ENCODE results near the gene ALMS1. TPM values are rescaled to one million over a fixed set of nuclear protein-coding genes. Genes with fewer than 3 reads are reported as not detected.
"Not testable (repeated sequence)": the region's sequence is repeated elsewhere in the genome, so short reads cannot be mapped to it uniquely, and the experiment has no call there.

Gene ALMS1
- total RNA-seq, 3 donors from 2014 or later (not counting 1 experiment from before 2014, with no cell fraction given), result 22.9 to 33.8 (median 26.9) TPM

DNA sequence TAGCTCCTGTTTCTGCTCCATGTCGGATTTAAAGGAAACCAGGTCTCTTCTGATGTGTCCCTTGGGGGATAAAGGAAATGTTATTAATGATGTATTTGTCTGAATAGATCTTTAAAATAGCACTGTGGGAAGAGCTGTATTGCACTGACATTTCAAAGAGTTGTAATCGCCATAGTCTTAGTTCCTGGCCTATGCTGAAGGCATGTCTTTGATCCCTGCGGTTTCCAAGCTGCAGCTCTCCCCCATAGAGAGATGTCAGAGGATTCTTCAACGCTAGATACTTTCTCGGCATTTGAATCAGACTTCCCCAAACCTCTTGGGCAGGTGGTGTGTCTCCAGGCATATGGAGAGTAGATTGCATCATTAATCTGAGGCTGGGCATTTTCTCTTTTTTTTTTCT is 216.1 kb downstream of the ALMS1 start:
- no peaks in the 10 kb centered on the region for H3K36me3 Mint-ChIP-seq
- intact Hi-C loops (cut with micrococcal nuclease), result no loop called here

DNA sequence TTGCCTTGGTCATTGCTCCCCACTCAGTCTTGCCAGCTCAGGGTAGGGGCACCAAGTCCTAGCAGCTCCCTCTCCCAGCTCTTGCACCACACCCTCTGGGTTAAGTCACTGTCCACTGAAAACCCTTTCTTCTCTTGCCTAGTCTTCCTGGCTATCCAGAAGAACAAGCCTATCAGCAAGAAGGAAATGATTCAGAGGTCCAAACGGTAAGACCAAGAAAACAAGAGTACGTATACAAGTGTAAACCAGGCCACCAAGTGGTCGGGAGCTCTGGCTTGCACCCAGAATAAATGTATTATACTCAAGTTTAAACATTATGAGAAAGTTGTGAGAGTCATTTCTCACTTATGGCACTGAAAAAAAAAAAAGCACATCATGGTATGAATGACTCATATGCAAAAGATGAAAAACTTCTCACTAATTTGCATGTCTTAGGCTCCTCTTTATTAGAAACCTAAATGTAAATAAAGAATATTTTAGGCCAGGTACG is 217.5 kb downstream of the ALMS1 start:
- H3K27ac Mint-ChIP-seq; H3K9me3 Mint-ChIP-seq; H3K27me3 ChIP-seq (ENCODE audit: control insufficient read depth, insufficient read depth, low read length); H3K27me3 Mint-ChIP-seq (ENCODE audit: low read depth in 2 of 2); H3K4me1 ChIP-seq (ENCODE audit: control insufficient read depth, insufficient read depth, low read length); intact Hi-C loops (cut with micrococcal nuclease); H3K27ac ChIP-seq (ENCODE audit: low read length); DNase-seq; H3K4me3 Mint-ChIP-seq; H3K9me3 ChIP-seq (ENCODE audit: control insufficient read depth, insufficient read depth, low read length); H3K4me1 Mint-ChIP-seq; ATAC-seq; H3K36me3 Mint-ChIP-seq; H3K4me3 ChIP-seq (ENCODE audit: low read length): not testable (repeated sequence)
- 79% methylated on average over 4 of the region's 4 CpGs for WGBS (ENCODE audit: insufficient coverage)
- H3K36me3 ChIP-seq (ENCODE audit: control insufficient read depth, insufficient read depth, low read length), result peaks cover 14% of the 10 kb centered on the region

More for the DNA sequence above, 216.1 kb downstream of the ALMS1 start:
- no peak for ATAC-seq
- Mint-ChIP-seq H3K27me3 (ENCODE audit: low read depth in 2 of 2) (no peaks in the 10 kb centered on the region), H3K4me3 (no peak overlapping the region), H3K27ac (no peak overlapping the region), H3K4me1 (no peaks in the 10 kb centered on the region), H3K9me3 (no peaks in the 10 kb centered on the region)
- Histone ChIP-seq H3K27ac (ENCODE audit: low read length) (no peak overlapping the region), H3K9me3 (ENCODE audit: control insufficient read depth, insufficient read depth, low read length) (no peaks in the 10 kb centered on the region), H3K4me1 (ENCODE audit: control insufficient read depth, insufficient read depth, low read length) (no peaks in the 10 kb centered on the region), H3K4me3 (ENCODE audit: low read length) (no peak overlapping the region), H3K36me3 (ENCODE audit: control insufficient read depth, insufficient read depth, low read length) (peaks cover 14% of the 10 kb centered on the region), H3K27me3 (ENCODE audit: control insufficient read depth, insufficient read depth, low read length) (no peaks in the 10 kb centered on the region)
- WGBS (ENCODE audit: insufficient coverage), result 95% methylated on average over 5 of the region's 5 CpGs
- TF ChIP-seq, protein P1, sequence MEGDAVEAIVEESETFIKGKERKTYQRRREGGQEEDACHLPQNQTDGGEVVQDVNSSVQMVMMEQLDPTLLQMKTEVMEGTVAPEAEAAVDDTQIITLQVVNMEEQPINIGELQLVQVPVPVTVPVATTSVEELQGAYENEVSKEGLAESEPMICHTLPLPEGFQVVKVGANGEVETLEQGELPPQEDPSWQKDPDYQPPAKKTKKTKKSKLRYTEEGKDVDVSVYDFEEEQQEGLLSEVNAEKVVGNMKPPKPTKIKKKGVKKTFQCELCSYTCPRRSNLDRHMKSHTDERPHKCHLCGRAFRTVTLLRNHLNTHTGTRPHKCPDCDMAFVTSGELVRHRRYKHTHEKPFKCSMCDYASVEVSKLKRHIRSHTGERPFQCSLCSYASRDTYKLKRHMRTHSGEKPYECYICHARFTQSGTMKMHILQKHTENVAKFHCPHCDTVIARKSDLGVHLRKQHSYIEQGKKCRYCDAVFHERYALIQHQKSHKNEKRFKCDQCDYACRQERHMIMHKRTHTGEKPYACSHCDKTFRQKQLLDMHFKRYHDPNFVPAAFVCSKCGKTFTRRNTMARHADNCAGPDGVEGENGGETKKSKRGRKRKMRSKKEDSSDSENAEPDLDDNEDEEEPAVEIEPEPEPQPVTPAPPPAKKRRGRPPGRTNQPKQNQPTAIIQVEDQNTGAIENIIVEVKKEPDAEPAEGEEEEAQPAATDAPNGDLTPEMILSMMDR (IDR thresholded peaks at IDR 0.05), result no peak
- no peak for DNase-seq

DNA sequence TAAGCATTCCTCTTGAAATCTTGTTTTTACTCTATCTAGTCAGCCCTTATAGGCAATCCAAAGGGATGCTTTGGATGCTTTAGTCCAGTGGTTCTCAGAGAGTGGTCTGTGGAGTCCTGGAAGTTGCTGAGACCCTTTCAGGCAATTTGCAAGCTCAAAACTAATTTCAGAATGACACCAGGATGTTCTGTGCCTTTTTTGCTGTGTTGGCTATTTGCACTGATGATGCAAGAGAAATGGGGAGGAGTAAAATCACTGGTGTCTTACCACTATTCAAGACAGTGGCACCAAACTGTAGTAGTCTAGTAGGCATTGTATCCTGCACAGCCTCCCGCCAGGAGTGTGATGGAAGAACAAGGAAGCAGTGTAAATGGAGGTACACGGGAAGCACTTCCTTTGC is 219.0 kb downstream of the ALMS1 start:
- ATAC-seq; H3K27ac ChIP-seq (ENCODE audit: low read length); H3K36me3 Mint-ChIP-seq; DNase-seq; intact Hi-C loops (cut with micrococcal nuclease); H3K4me3 Mint-ChIP-seq; H3K4me1 ChIP-seq (ENCODE audit: control insufficient read depth, insufficient read depth, low read length); H3K27ac Mint-ChIP-seq; H3K9me3 Mint-ChIP-seq; H3K4me1 Mint-ChIP-seq; H3K27me3 Mint-ChIP-seq (ENCODE audit: low read depth in 2 of 2); H3K27me3 ChIP-seq (ENCODE audit: control insufficient read depth, insufficient read depth, low read length); H3K9me3 ChIP-seq (ENCODE audit: control insufficient read depth, insufficient read depth, low read length); H3K4me3 ChIP-seq (ENCODE audit: low read length): not testable (repeated sequence)
- H3K36me3 ChIP-seq (ENCODE audit: control insufficient read depth, insufficient read depth, low read length), result peaks cover 17% of the 10 kb centered on the region
- 98% methylated on average over 2 of the region's 2 CpGs for WGBS (ENCODE audit: insufficient coverage)

DNA sequence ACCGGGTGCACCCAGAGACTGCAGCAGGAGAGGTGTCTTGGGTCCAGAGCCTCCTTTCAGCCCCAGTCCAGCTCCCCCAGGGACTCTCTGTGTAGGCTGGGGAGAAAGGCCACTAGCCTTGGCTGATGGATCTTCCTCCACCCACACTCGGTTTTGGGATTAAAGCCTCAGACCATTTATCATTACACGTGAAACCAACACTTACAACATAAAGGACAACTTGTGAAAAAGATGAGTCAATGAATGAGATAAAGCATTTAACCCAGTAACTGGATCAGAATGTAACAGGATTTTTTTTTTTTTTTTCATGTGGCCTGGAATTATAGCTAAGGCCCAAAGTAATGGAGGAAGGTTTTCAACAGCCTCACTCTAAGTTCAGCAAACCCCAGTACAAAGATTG is 224.5 kb downstream of the ALMS1 start:
- intact Hi-C loops (cut with micrococcal nuclease), result no loop called here
- Mint-ChIP-seq H3K4me3 (no peak overlapping the region), H3K9me3 (no peaks in the 10 kb centered on the region), H3K36me3 (no peaks in the 10 kb centered on the region), H3K27ac (no peak overlapping the region), H3K4me1 (no peaks in the 10 kb centered on the region), H3K27me3 (ENCODE audit: low read depth in 2 of 2) (no peaks in the 10 kb centered on the region)
- Histone ChIP-seq H3K36me3 (ENCODE audit: control insufficient read depth, insufficient read depth, low read length) (peaks cover 4% of the 10 kb centered on the region), H3K4me3 (ENCODE audit: low read length) (no peak overlapping the region), H3K27ac (ENCODE audit: low read length) (no peak overlapping the region), H3K4me1 (ENCODE audit: control insufficient read depth, insufficient read depth, low read length) (no peaks in the 10 kb centered on the region), H3K27me3 (ENCODE audit: control insufficient read depth, insufficient read depth, low read length) (no peaks in the 10 kb centered on the region), H3K9me3 (ENCODE audit: control insufficient read depth, insufficient read depth, low read length) (no peaks in the 10 kb centered on the region)
- TF ChIP-seq, protein P1 (IDR thresholded peaks at IDR 0.05), result no peak
- ATAC-seq (no peak), DNase-seq (no peak)
- 92% methylated on average over 1 of the region's 3 CpGs for WGBS (ENCODE audit: insufficient coverage)
